HepG2 (cell line): ENCODE measurements around the gene GPC6. TPM values are rescaled to one million over a fixed set of nuclear protein-coding genes. Genes with fewer than 3 reads are reported as not detected.

Experiments used
- NFYC ChIP-seq: IDR thresholded peaks from 2 replicates; pipeline ENCODE4 v1.6.1; 2016; ENCODE audit warnings: missing genetic modification reagents, missing compliant biosample characterization
- PITX1 ChIP-seq: sonication (generic); formaldehyde crosslinking; IDR thresholded peaks from 2 replicates; pipeline ENCODE4 v1.5.1; 2020; ENCODE audit warnings: mild to moderate bottlenecking, missing genetic modification reagents
- SOX5 ChIP-seq: IDR thresholded peaks from 2 replicates; pipeline ENCODE4 v1.6.1; 2016; ENCODE audit warnings: borderline replicate concordance
- ZFP1 ChIP-seq: IDR thresholded peaks from 2 replicates; pipeline ENCODE4 v1.6.1; 2016
- ZMYM3 ChIP-seq: sonication (generic); formaldehyde crosslinking; IDR thresholded peaks from 2 replicates; pipeline ENCODE4 v1.5.1; 2020; ENCODE audit warnings: mild to moderate bottlenecking, missing genetic modification reagents
- ZNF737 ChIP-seq: sonication (generic); formaldehyde crosslinking; IDR thresholded peaks from 2 replicates; pipeline ENCODE4 v1.5.0; 2020; ENCODE audit warnings: missing genetic modification reagents, mild to moderate bottlenecking, borderline replicate concordance
- polyA plus RNA-seq, 8 experiments: library from polyadenylated mRNA; depleted of rRNA in 3 of 8; stranded (reverse) in 7 of 8; unstranded in 1 of 8; fragments of >200 nt; fragmentation: Illumina TruSeq in 4 of 8; extraction: Trizol in 4 of 8; gene quantifications; 2 replicates each; pipeline versions ENCODE4 v1.2.1 to v1.2.3, GENCODE V29; 2011 to 2016; ENCODE audit warnings: low read depth in 4 of 8, missing spikeins in 1 of 8, mixed read lengths in 1 of 8; ENCODE audit not compliant: insufficient read depth in 1 of 8
- total RNA-seq, 5 experiments: library from RNA; depleted of rRNA; stranded (reverse); fragments of >200 nt; fragmentation: Illumina TruSeq; extraction: Trizol; gene quantifications; 2 replicates each; pipeline ENCODE4 v1.2.3, GENCODE V29; 2016; ENCODE audit warnings: low read depth in 1 of 5
- TF ChIP-seq, protein P1 (sequence below): sonication (generic); formaldehyde crosslinking; IDR thresholded peaks from 2 replicates; pipeline ENCODE4 v1.5.0; 2020; ENCODE audit warnings: mild to moderate bottlenecking, missing genetic modification reagents, borderline replicate concordance
- TF ChIP-seq, protein P2 (sequence below): IDR thresholded peaks from 2 replicates; pipeline ENCODE4 v1.6.1; 2016; ENCODE audit warnings: missing compliant biosample characterization, missing genetic modification reagents, borderline replicate concordance
- TF ChIP-seq, protein P3 (sequence below): sonication (generic); formaldehyde crosslinking; IDR thresholded peaks from 2 replicates; pipeline ENCODE4 v1.4.0; 2020; ENCODE audit warnings: mild to moderate bottlenecking, missing genetic modification reagents

The GPC6 gene
- total and polyA plus RNA-seq, 2 of the 13 experiments (the other 11 are each of a cell fraction or from before 2014, with no cell fraction given): 24.5 to 33.9 TPM

DNA sequence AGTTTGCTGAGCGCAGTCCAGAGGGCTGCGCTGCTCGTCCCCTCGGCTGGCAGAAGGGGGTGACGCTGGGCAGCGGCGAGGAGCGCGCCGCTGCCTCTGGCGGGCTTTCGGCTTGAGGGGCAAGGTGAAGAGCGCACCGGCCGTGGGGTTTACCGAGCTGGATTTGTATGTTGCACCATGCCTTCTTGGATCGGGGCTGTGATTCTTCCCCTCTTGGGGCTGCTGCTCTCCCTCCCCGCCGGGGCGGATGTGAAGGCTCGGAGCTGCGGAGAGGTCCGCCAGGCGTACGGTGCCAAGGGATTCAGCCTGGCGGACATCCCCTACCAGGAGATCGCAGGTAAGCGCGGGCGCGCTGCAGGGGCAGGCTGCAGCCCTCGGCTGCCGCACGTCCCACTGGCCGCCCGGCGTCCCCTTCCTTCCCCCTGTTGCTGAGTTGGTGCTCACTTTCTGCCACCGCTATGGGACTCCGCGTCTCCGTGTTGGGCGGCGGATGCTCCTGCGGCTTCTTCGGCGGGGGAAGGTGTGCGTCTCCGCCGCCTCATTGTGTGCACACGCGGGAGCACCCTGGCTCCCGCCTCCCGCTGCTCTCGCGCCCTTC lies 772 bp downstream of the GPC6 start (continued):
- TF ChIP-seq, protein P1, sequence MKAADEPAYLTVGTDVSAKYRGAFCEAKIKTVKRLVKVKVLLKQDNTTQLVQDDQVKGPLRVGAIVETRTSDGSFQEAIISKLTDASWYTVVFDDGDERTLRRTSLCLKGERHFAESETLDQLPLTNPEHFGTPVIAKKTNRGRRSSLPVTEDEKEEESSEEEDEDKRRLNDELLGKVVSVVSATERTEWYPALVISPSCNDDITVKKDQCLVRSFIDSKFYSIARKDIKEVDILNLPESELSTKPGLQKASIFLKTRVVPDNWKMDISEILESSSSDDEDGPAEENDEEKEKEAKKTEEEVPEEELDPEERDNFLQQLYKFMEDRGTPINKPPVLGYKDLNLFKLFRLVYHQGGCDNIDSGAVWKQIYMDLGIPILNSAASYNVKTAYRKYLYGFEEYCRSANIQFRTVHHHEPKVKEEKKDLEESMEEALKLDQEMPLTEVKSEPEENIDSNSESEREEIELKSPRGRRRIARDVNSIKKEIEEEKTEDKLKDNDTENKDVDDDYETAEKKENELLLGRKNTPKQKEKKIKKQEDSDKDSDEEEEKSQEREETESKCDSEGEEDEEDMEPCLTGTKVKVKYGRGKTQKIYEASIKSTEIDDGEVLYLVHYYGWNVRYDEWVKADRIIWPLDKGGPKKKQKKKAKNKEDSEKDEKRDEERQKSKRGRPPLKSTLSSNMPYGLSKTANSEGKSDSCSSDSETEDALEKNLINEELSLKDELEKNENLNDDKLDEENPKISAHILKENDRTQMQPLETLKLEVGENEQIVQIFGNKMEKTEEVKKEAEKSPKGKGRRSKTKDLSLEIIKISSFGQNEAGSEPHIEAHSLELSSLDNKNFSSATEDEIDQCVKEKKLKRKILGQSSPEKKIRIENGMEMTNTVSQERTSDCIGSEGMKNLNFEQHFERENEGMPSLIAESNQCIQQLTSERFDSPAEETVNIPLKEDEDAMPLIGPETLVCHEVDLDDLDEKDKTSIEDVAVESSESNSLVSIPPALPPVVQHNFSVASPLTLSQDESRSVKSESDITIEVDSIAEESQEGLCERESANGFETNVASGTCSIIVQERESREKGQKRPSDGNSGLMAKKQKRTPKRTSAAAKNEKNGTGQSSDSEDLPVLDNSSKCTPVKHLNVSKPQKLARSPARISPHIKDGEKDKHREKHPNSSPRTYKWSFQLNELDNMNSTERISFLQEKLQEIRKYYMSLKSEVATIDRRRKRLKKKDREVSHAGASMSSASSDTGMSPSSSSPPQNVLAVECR (CRISPR knock-in tag): no peak
- no peak for TF ChIP-seq NFYC (CRISPR knock-in tag)
- TF ChIP-seq SOX5 (CRISPR knock-in tag): no peak
- TF ChIP-seq ZNF737 (CRISPR knock-in tag): no peak; the same call in 1 of the 2 replicates
- TF ChIP-seq ZMYM3: no peak
- TF ChIP-seq PITX1 (CRISPR knock-in tag): no peak
- TF ChIP-seq, protein P2, sequence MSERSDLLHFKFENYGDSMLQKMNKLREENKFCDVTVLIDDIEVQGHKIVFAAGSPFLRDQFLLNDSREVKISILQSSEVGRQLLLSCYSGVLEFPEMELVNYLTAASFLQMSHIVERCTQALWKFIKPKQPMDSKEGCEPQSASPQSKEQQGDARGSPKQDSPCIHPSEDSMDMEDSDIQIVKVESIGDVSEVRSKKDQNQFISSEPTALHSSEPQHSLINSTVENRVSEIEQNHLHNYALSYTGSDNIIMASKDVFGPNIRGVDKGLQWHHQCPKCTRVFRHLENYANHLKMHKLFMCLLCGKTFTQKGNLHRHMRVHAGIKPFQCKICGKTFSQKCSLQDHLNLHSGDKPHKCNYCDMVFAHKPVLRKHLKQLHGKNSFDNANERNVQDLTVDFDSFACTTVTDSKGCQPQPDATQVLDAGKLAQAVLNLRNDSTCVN (CRISPR knock-in tag): no peak
- TF ChIP-seq, protein P3, sequence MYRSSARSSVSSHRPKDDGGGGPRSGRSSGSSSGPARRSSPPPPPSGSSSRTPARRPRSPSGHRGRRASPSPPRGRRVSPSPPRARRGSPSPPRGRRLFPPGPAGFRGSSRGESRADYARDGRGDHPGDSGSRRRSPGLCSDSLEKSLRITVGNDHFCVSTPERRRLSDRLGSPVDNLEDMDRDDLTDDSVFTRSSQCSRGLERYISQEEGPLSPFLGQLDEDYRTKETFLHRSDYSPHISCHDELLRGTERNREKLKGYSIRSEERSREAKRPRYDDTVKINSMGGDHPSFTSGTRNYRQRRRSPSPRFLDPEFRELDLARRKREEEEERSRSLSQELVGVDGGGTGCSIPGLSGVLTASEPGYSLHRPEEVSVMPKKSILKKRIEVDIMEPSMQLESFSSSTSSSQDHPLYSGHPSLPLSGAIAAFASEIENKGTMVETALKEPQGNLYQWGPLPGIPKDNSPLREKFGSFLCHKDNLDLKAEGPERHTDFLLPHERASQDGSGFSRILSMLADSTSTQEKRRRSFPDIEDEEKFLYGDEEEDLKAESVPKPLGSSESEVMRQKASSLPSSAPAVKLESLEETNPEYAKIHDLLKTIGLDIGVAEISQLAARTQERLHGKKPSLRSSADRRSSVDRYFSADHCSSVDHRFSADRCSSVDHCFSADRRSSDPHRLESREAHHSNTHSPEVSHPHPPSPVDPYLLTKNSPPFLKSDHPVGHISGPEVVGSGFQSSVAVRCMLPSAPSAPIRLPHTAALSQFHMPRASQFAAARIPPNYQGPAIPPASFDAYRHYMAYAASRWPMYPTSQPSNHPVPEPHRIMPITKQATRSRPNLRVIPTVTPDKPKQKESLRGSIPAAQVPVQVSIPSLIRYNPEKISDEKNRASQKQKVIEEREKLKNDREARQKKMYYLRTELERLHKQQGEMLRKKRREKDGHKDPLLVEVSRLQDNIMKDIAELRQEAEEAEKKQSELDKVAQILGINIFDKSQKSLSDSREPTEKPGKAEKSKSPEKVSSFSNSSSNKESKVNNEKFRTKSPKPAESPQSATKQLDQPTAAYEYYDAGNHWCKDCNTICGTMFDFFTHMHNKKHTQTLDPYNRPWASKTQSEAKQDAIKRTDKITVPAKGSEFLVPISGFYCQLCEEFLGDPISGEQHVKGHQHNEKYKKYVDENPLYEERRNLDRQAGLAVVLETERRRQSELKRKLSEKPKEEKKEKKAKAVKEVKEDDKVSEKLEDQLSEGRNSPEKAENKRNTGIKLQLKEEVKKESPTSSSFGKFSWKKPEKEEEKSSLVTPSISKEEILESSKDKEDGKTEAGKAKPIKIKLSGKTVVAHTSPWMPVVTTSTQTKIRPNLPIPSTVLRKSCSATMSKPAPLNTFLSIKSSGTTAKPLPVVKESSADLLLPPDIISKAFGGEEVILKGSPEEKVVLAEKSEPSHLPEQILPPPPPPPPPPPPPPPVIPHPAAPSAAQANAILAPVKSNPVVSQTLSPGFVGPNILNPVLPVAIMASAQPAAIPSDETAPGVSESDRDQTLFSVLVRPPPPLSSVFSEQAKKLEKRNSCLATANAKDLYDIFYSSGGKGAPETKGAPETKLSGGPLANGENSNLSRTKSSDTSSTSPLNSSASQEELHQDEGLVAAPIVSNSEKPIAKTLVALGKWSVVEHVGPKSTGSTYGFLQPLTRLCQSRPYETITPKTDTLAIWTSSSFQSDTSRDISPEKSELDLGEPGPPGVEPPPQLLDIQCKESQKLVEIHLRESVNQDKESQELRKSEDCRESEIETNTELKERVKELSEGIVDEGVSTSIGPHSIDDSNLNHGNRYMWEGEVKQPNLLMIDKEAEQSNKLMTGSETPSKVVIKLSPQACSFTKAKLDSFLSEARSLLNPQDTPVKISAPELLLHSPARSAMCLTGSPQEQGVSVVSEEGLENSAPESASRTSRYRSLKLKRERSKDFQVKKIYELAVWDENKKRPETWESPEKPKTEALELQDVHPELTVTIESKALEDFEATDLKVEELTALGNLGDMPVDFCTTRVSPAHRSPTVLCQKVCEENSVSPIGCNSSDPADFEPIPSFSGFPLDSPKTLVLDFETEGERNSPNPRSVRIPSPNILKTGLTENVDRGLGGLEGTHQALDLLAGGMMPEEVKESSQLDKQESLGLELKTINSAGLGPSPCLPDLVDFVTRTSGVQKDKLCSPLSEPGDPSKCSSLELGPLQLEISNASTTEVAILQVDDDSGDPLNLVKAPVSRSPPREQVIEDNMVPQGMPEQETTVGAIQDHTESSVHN: no peak
- no peak for TF ChIP-seq ZFP1
